Fibroblast of villous mesenchyme (primary cell): ENCODE results near the gene ACAN. TPM values are rescaled to one million over a fixed set of nuclear protein-coding genes. Genes with fewer than 3 reads are reported as not detected.

Source experiments
- DNase-seq: peaks from one replicate; pipeline ENCODE4 v3.0.0-alpha.2; 2010; ENCODE audit warnings: low read depth
- H3K4me3 ChIP-seq: 2 replicates; pipeline ENCODE4 v1.5.1; 2011; ENCODE audit warnings: low read depth, mild to moderate bottlenecking, low read length
- CTCF ChIP-seq: IDR thresholded peaks from 2 replicates; pipeline ENCODE4 v1.5.1; 2012; ENCODE audit warnings: low read depth, mild to moderate bottlenecking, low read length; ENCODE audit not compliant: insufficient read depth
- total RNA-seq: library from RNA; depleted of rRNA; stranded (reverse); fragments of >200 nt; gene quantifications from 2 replicates; pipeline ENCODE4 v1.2.3, GENCODE V29; 2012

The ACAN gene
- total RNA-seq, 1 donor: not detected

DNA sequence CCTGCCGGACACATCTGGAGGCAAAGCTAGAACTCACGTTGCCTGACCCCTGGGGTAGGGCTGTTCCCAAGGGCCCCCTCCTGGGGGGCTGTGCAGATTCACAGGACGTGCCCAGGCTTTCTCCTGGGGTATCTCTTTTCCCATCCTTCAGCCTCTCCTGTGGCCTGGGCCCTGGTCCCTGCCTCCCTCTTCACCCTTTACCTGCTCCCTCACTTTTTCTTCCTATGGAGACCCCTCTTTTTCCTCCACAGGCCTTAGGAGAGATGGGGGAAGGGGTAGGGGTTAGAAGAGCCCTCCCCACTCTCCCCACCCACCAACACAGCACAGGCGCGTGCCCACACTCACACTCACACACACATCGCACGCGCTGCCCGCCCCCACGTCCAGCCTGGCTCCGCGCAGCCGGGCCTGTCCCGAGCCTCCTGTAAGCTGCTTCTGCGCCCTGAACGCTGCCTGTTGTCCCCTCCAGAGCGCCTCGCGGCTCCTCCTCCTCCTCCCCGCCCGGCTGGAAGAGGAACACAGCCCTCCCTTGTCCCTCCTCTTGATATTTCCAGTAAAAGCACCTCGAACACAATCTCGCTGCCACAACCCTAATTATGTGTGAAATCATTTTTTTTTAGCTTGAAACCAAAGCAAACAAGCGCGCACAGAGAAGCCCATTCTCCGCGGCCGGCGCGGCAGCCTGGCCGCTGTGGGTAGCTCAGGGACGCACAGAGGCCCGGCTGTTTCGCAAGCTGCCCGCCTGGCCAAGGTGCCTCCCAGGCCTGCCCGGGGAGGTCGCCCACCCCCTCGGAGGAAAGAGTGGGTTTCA is 33.9 kb upstream of the ACAN start:
- TF ChIP-seq CTCF: no peak

DNA sequence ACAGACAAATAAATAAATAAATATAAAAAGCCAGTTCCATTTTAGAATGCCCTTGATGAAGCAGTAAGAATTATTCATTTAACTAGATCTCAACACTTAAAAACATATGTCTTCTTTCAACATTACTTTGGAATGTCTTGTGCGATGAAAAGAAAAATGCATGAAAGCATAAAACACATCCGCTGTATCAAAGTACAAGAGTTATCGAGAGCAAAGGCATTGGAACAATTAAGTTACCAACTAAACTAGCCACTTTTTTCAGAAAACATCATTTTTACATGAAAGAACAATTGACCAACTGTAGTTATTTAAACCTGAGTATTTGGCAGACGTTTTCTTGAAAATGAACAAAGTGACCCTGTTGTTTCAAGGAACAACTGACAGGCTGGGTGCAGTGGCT is 27.5 kb upstream of the ACAN start:
- no peak for DNase-seq
- TF ChIP-seq CTCF: no peak
- no peak overlapping the region for H3K4me3 ChIP-seq

More for the DNA sequence above, 33.9 kb upstream of the ACAN start:
- DNase-seq: no peak
- H3K4me3 ChIP-seq: no peak overlapping the region

DNA sequence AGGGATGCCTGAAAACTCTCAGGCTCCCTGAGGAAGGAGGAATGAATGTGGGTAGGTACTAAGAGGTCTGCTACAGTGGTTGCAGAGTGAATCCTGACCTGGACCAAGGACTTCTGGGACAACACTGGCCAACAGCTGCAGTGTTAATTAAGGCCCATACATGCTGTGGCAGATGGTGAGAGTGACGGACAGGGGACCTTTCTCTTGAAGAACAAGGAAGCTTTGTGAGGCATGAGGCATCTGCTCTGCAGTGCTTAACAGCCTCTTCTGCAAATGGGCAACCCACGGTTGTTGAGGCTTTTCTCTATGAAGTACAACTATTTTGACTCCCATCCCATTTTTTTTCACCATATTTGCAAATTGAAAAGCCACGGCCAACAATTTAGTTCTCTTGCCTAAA is 26.6 kb upstream of the ACAN start:
- no peak for TF ChIP-seq CTCF
- H3K4me3 ChIP-seq: no peak overlapping the region
- DNase-seq: no peak

DNA sequence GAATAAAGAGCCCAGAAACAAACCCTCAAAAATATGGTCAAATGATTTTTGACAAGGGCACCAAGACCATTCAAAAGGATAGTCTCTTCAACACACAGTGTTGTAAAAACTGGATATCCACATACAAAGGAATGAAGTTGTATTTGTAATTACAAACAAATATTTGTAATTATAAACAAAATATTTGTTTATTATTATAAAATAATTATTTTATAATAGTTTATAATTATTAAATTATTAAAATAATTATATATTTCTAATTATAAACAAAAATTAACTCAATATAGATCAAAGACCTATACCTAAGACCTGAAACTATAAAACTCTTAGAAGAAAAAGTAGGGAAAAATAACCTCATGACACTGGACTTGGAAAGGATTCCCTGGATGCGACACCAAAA is 23.3 kb upstream of the ACAN start:
- TF ChIP-seq CTCF: no peak
- DNase-seq: no peak
- no peak overlapping the region for H3K4me3 ChIP-seq

DNA sequence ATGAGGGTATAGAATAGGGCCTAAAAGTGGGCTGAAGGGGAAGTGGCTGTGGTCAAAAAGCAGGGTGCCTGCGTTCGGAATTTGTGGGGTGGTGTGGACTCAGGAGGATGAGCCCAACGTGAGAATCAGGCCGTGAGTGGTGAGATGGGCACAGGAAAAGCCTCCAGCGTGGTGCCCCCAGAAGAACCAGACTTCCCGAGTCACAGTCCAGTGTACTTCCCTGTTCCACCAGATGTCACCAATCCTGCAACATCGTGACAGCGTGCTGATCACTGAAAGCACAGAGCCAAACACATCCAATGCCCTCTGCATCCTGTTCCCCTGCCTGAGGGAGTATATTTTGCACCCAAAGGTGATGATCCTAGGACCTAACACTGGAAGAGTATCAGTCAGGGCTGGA is 20.8 kb upstream of the ACAN start:
- no peak overlapping the region for H3K4me3 ChIP-seq
- DNase-seq: no peak
- no peak for TF ChIP-seq CTCF

DNA sequence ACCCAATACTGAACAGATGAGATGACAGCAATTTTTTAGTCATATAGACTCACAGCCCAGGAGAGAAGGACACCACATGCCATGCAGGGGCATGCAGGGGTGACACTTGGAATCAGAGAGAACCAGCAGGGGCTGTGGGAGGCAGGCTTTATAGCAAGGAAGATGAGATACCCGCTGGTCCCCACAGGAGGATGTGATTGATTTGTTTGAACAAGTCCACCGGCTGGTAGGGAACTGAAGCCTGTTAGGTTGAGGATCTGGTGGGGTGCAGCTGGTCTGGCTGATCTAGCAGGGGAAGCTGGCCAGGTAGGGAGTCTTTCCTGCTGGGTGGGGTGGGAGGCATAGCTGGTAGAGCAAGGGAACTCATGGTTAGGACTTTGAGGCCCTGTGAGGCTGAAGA is 18.0 kb upstream of the ACAN start:
- no peak for DNase-seq
- no peak for TF ChIP-seq CTCF
- H3K4me3 ChIP-seq: no peak overlapping the region

GRCh38 chr15:88788036-88788435 is 15.2 kb upstream of the ACAN start:
- TF ChIP-seq CTCF: no peak
- H3K4me3 ChIP-seq: no peak overlapping the region
- DNase-seq: no peak
